ENCODE results near the gene FETUB.

DNA sequence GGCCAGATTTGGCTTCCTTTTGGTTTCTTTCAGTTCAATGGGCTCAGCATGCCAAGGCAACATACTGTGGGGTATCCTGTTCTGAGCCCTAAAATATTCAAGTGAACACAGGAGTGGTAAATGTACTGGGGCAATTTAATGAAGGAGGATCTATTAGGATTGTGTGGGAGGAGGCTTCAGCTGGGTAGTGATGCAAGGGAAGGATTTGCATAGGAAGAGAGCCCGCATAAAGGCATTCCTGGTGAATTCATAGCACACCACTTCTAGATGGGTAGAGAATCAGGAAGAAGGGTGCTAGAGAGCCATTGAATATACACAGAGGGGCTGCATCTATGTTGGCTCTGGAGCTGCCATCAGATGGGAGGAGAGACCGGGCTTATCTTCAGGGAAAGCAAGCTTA, 56.3 kb downstream of the FETUB start:
- TF ChIP-seq MXI1 (IDR thresholded peaks at IDR 0.05; ENCODE audit: borderline replicate concordance, low read depth, low read length), result no peak
- TF ChIP-seq, protein P1, sequence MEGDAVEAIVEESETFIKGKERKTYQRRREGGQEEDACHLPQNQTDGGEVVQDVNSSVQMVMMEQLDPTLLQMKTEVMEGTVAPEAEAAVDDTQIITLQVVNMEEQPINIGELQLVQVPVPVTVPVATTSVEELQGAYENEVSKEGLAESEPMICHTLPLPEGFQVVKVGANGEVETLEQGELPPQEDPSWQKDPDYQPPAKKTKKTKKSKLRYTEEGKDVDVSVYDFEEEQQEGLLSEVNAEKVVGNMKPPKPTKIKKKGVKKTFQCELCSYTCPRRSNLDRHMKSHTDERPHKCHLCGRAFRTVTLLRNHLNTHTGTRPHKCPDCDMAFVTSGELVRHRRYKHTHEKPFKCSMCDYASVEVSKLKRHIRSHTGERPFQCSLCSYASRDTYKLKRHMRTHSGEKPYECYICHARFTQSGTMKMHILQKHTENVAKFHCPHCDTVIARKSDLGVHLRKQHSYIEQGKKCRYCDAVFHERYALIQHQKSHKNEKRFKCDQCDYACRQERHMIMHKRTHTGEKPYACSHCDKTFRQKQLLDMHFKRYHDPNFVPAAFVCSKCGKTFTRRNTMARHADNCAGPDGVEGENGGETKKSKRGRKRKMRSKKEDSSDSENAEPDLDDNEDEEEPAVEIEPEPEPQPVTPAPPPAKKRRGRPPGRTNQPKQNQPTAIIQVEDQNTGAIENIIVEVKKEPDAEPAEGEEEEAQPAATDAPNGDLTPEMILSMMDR (conservative IDR thresholded peaks at IDR 0.05; ENCODE audit: low read depth, low read length), result no peak
- TF ChIP-seq POLR2A (IDR thresholded peaks at IDR 0.05; ENCODE audit: low read depth, low read length), result no peak
- TF ChIP-seq RFX5 (IDR thresholded peaks at IDR 0.05; ENCODE audit: low read depth, low read length), result no peak
- no peak for TF ChIP-seq MAZ (IDR thresholded peaks at IDR 0.05; ENCODE audit: borderline replicate concordance, low read depth, low read length)

Measured in IMR-90 (cell line).